HEK293 (cell line): Measurements from ENCODE around the gene DCDC2B.

Experiments
- CTCF ChIP-seq: fragments of 450-650 bp; formaldehyde crosslinking; IDR thresholded peaks from 2 replicates; pipeline ENCODE4 v1.5.1; 2016; ENCODE audit warnings: missing biosample characterization, missing genetic modification characterization
- GLI4 ChIP-seq: fragments of 450-650 bp; formaldehyde crosslinking; IDR thresholded peaks from 2 replicates; pipeline ENCODE4 v1.5.1; 2016; ENCODE audit warnings: missing biosample characterization, missing genetic modification characterization
- HOXA7 ChIP-seq: sonication (generic); formaldehyde crosslinking; IDR thresholded peaks from 2 replicates; pipeline ENCODE4 v1.8.1; 2022; ENCODE audit warnings: missing genetic modification reagents, borderline replicate concordance
- MZF1 ChIP-seq: fragments of 450-650 bp; formaldehyde crosslinking; IDR thresholded peaks from 2 replicates; pipeline ENCODE4 v1.5.1; 2017; ENCODE audit warnings: missing biosample characterization, missing genetic modification characterization, borderline replicate concordance
- ZNF155 ChIP-seq: fragments of 450-650 bp; formaldehyde crosslinking; IDR thresholded peaks from 2 replicates; pipeline ENCODE4 v1.5.1; 2016; ENCODE audit warnings: missing biosample characterization, missing genetic modification characterization
- ZNF529 ChIP-seq: fragments of 450-650 bp; formaldehyde crosslinking; IDR thresholded peaks from 2 replicates; pipeline ENCODE4 v1.5.1; 2017; ENCODE audit warnings: missing genetic modification characterization, missing biosample characterization; ENCODE audit not compliant: insufficient replicate concordance

GRCh38 chr1:32247983-32248889 lies 39.3 kb downstream of the DCDC2B start:
- peak; percentile 97 for TF ChIP-seq CTCF (tag by site-specific recombination)
- TF ChIP-seq ZNF529 (tag by site-specific recombination): no peak
- TF ChIP-seq MZF1 (tag by site-specific recombination): no peak
- TF ChIP-seq GLI4 (tag by site-specific recombination): no peak
- TF ChIP-seq HOXA7 (CRISPR knock-in tag): no peak
- TF ChIP-seq ZNF155 (tag by site-specific recombination): no peak
